HL-60 (cell line): ENCODE data around the gene FCN2.

Experiments used
- DNase-seq, 2 experiments: peaks; one replicate each; pipeline ENCODE4 v3.0.0-alpha.2; 2010 to 2020; ENCODE audit warnings: low read depth in 1 of 2, low spot score in 1 of 2
- H3K27ac ChIP-seq: fragments of 250-450 bp; sonication (Bioruptor Pico); replicated peaks from 2 replicates; pipeline ENCODE4 v1.5.1; 2020; ENCODE audit warnings: mild to moderate bottlenecking, moderate library complexity
- H3K27me3 ChIP-seq: fragments of 250-450 bp; sonication (Bioruptor Pico); 2 replicates; pipeline ENCODE4 v1.5.1; 2021; ENCODE audit warnings: mild to moderate bottlenecking, moderate library complexity; ENCODE audit not compliant: insufficient read depth, poor library complexity, severe bottlenecking
- H3K4me3 ChIP-seq: replicated peaks from 2 replicates; pipeline ENCODE4 v1.5.1; 2011; ENCODE audit warnings: mild to moderate bottlenecking, control low read depth, low read length; ENCODE audit not compliant: insufficient read depth
- GABPA ChIP-seq: IDR thresholded peaks from 2 replicates; pipeline ENCODE4 v1.6.1; 2012; ENCODE audit warnings: low read depth
- POLR2AphosphoS5 ChIP-seq: IDR thresholded peaks from 2 replicates; pipeline ENCODE4 v1.6.1; 2012; ENCODE audit warnings: low read depth
- REST ChIP-seq: IDR thresholded peaks from 2 replicates; pipeline ENCODE4 v1.6.1; 2012; ENCODE audit warnings: low read depth; ENCODE audit not compliant: insufficient replicate concordance
- SPI1 ChIP-seq: IDR thresholded peaks from 2 replicates; pipeline ENCODE4 v1.6.1; 2012; ENCODE audit warnings: low read depth, mild to moderate bottlenecking, borderline replicate concordance
- TF ChIP-seq, protein P1 (sequence below): IDR thresholded peaks from one replicate; pipeline ENCODE4 v1.5.1; 2011; ENCODE audit warnings: low read length, control low read depth, inconsistent platforms; ENCODE audit not compliant: insufficient read depth

The FCN2 gene

GRCh38 chr9:134919303-134919702 is 38.7 kb downstream of the FCN2 start:
- DNase-seq: no peak
- H3K4me3 ChIP-seq: no peak overlapping the region
- H3K27ac ChIP-seq: peak overlapping the region; percentile 77
- TF ChIP-seq POLR2AphosphoS5: no peak
- no peak for TF ChIP-seq REST
- TF ChIP-seq SPI1: no peak
- TF ChIP-seq, protein P1, sequence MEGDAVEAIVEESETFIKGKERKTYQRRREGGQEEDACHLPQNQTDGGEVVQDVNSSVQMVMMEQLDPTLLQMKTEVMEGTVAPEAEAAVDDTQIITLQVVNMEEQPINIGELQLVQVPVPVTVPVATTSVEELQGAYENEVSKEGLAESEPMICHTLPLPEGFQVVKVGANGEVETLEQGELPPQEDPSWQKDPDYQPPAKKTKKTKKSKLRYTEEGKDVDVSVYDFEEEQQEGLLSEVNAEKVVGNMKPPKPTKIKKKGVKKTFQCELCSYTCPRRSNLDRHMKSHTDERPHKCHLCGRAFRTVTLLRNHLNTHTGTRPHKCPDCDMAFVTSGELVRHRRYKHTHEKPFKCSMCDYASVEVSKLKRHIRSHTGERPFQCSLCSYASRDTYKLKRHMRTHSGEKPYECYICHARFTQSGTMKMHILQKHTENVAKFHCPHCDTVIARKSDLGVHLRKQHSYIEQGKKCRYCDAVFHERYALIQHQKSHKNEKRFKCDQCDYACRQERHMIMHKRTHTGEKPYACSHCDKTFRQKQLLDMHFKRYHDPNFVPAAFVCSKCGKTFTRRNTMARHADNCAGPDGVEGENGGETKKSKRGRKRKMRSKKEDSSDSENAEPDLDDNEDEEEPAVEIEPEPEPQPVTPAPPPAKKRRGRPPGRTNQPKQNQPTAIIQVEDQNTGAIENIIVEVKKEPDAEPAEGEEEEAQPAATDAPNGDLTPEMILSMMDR: no peak
- no peaks in the 10 kb centered on the region for H3K27me3 ChIP-seq

GRCh38 chr9:134922066-134922931 is 41.7 kb downstream of the FCN2 start:
- peak; percentile 46 to 96 for DNase-seq

DNA sequence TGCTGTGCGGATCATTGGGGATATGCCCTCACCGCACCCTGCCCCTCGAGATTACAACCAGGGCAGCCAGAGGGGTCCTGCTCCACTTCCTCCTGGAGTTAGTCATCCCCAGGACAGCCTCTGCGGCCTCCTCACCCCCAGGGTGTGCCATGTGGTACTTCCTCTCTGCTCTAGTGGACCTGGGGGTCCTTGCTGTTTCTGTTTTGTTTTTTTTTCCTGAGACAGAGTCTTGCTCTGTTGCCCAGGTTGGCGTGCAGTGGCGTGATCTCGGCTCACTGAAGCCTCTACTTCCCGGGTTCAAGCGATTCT is 42.3 kb downstream of the FCN2 start:
- TF ChIP-seq GABPA (no peak), SPI1 (peak; percentile 81; the same call in 1 of the 2 replicates)
- DNase-seq: peak in 1 of 2 experiments; percentile 62
- H3K27ac ChIP-seq: peak overlapping the region; percentile 84
- no peak overlapping the region for H3K4me3 ChIP-seq
- no peaks in the 10 kb centered on the region for H3K27me3 ChIP-seq

More at GRCh38 chr9:134922066-134922931, 41.7 kb downstream of the FCN2 start:
- Histone ChIP-seq H3K27me3 (no peaks in the 10 kb centered on the region), H3K27ac (peak overlapping the region; percentile 84), H3K4me3 (no peak overlapping the region)
- TF ChIP-seq GABPA (no peak), POLR2AphosphoS5 (peak; percentile 93), REST (no peak), SPI1 (peak; percentile 86)

DNA sequence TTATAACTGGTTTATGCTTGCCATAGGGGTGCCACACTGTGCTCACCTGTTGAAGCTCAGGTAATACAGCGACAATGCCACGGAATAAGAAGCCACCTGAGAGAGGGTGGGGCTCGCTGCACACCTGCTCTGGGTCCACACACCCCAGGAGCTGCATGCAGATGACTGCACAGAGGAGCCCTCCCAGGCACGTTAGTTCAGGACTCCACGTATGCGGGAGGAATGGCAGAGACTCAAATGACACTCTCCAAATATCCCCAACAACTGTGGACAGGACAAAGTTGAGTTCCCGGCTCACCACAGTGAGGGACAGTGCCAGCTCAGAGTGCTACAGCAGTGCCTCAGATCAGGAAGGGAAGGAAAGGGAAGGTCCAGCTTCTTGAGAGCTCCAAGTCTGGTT is 42.9 kb downstream of the FCN2 start:
- Histone ChIP-seq H3K27ac (peak overlapping the region; percentile 84), H3K27me3 (no peaks in the 10 kb centered on the region), H3K4me3 (no peak overlapping the region)
- TF ChIP-seq, protein P1: no peak
- TF ChIP-seq SPI1: no peak
- TF ChIP-seq POLR2AphosphoS5: no peak
- TF ChIP-seq REST: no peak
- TF ChIP-seq GABPA: no peak
- no peak for DNase-seq
